ENCODE data around the gene DNAJC8.

DNA sequence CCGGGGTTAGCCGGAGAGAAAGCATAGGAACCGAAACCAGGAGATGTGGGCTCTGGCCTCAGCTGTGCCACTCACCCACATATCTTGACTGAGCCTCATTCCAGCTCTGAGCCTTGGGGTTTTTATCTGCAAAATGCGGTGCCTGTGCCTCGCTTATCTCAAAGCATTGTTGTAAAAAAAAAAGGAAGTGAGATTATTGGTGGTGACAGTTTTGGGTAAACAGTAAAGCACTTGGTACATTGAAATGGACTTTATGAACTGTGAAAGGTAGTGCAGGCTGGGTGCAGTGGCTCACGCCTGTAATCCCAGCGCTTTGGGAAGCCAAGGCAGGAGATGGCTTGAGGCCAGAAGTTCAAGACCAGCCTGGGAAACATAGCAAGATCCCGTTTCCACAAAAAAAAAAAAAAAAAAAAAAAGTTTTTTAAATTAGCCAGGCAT lies 60.1 kb downstream of the DNAJC8 start:
- TF ChIP-seq PATZ1 (CRISPR knock-in tag; IDR thresholded peaks at IDR 0.05; ENCODE audit: borderline replicate concordance) = no peak
- TF ChIP-seq, protein P1, sequence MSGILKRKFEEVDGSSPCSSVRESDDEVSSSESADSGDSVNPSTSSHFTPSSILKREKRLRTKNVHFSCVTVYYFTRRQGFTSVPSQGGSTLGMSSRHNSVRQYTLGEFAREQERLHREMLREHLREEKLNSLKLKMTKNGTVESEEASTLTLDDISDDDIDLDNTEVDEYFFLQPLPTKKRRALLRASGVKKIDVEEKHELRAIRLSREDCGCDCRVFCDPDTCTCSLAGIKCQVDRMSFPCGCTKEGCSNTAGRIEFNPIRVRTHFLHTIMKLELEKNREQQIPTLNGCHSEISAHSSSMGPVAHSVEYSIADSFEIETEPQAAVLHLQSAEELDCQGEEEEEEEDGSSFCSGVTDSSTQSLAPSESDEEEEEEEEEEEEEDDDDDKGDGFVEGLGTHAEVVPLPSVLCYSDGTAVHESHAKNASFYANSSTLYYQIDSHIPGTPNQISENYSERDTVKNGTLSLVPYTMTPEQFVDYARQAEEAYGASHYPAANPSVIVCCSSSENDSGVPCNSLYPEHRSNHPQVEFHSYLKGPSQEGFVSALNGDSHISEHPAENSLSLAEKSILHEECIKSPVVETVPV (CRISPR knock-in tag; IDR thresholded peaks at IDR 0.05) = no peak
- no peak for TF ChIP-seq OSR1 (CRISPR knock-in tag; IDR thresholded peaks at IDR 0.05)
- no peak for TF ChIP-seq ZNF70 (CRISPR knock-in tag; IDR thresholded peaks at IDR 0.05)

Measured in SK-N-SH treated with all-trans-retinoic acid at 6 μM for 48 hours (cell line).